ENCODE results near the gene APOA4. TPM values are rescaled to one million over a fixed set of nuclear protein-coding genes. Genes with fewer than 3 reads are reported as not detected.

The APOA4 gene
- polyA plus RNA-seq, 1 of the 3 experiments (the other 2 are of a cell fraction): not detected

DNA sequence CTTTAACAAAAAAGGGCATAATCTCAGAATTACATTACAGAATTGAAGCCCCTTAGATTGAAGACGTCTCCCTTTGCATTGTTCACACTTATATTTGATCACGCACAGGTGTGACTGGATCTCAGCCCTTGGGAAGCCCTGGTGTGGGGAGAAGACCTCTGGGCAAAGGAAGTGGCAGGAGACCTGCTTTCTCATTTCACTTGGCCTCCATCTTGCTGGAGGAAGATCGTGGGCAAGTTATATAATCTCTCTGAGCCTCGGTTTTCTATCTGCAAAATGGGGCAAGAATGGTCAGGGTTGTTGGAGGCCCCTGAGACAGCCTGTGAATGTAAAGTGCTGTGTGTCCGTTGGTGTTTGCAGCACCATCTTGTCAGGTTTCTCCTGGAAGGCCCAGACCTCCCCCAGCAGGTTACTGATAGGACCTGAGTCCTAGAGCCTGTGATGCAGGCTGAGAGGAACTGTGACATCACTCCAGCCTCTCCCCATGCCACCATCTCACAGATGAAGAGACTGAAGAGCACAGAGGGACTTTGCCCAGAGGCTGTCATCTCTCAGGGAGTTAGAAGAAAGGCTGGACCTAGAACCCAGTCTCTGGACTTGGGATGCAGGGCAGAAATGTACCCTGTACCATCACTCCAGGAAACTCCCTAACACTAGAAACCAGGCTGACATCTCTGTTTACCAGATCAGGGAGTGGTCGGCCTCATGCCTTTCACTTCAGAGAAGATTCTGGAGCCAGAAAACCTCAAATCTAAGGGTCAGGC is 15.4 kb upstream of the APOA4 start:
- H3K4me2 ChIP-seq: no peak overlapping the region
- WGBS (ENCODE audit: low lambda C conversion rate): 88% methylated on average over 5 of the region's 6 CpGs
- peaks cover 4 to 5% of the 10 kb centered on the region in 2 experiments for H3K36me3 ChIP-seq (replicated peaks in 1 of 2; ENCODE audit: control insufficient read depth in 1 of 2, insufficient read depth in 2 of 2, low read length in 1 of 2)
- DNase-seq: no peak
- H3K9me2 ChIP-seq: no peaks in the 10 kb centered on the region
- no peak overlapping the region for H3K4me3 ChIP-seq (ENCODE audit: low read depth in 2 of 2, low read length in 1 of 2)
- no peak for TF ChIP-seq MEF2A (IDR thresholded peaks at IDR 0.05; ENCODE audit: borderline replicate concordance, low read depth)
- no peak for TF ChIP-seq ELF1 (IDR thresholded peaks at IDR 0.05)
- TF ChIP-seq CTCF (IDR thresholded peaks at IDR 0.05): no peak
- no peak for TF ChIP-seq ZBTB33 (IDR thresholded peaks at IDR 0.05; ENCODE audit: borderline replicate concordance, low read depth)
- no peak for TF ChIP-seq YY1 (IDR thresholded peaks at IDR 0.05; ENCODE audit: low read depth)
- TF ChIP-seq EZH2phosphoT487 (IDR thresholded peaks at IDR 0.05; ENCODE audit: borderline replicate concordance, low read depth): no peak
- no peak for TF ChIP-seq EP300 (IDR thresholded peaks at IDR 0.05; ENCODE audit: borderline replicate concordance in 1 of 2, low read depth in 1 of 2, low read length in 1 of 2)
- TF ChIP-seq, protein P1, sequence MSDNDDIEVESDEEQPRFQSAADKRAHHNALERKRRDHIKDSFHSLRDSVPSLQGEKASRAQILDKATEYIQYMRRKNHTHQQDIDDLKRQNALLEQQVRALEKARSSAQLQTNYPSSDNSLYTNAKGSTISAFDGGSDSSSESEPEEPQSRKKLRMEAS (IDR thresholded peaks at IDR 0.05; ENCODE audit: low read depth): no peak
- no peak for TF ChIP-seq FOXM1 (IDR thresholded peaks at IDR 0.05; ENCODE audit: low read depth)
- no peak for TF ChIP-seq SMC3 (IDR thresholded peaks at IDR 0.05; ENCODE audit: low read depth, low read length)
- TF ChIP-seq MXI1 (IDR thresholded peaks at IDR 0.05; ENCODE audit: low read depth, low read length): no peak
- TF ChIP-seq SIN3A (IDR thresholded peaks at IDR 0.05; ENCODE audit: borderline replicate concordance, low read depth, low read length): no peak
- no peak for TF ChIP-seq POLR2AphosphoS5 (IDR thresholded peaks at IDR 0.05; ENCODE audit: low read depth, low read length)
- no peak for TF ChIP-seq USF2 (IDR thresholded peaks at IDR 0.05; ENCODE audit: borderline replicate concordance, low read depth, low read length)
- no peak for TF ChIP-seq NFIC (IDR thresholded peaks at IDR 0.05; ENCODE audit: borderline replicate concordance)
- no peak for TF ChIP-seq NRF1 (IDR thresholded peaks at IDR 0.05; ENCODE audit: low read depth, low read length)
- no peak for TF ChIP-seq GATA2 (CRISPR knock-in tag; IDR thresholded peaks at IDR 0.05)
- TF ChIP-seq, protein P2, sequence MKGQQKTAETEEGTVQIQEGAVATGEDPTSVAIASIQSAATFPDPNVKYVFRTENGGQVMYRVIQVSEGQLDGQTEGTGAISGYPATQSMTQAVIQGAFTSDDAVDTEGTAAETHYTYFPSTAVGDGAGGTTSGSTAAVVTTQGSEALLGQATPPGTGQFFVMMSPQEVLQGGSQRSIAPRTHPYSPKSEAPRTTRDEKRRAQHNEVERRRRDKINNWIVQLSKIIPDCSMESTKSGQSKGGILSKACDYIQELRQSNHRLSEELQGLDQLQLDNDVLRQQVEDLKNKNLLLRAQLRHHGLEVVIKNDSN (IDR thresholded peaks at IDR 0.05; ENCODE audit: borderline replicate concordance, low read depth): no peak
- TF ChIP-seq, protein P3, sequence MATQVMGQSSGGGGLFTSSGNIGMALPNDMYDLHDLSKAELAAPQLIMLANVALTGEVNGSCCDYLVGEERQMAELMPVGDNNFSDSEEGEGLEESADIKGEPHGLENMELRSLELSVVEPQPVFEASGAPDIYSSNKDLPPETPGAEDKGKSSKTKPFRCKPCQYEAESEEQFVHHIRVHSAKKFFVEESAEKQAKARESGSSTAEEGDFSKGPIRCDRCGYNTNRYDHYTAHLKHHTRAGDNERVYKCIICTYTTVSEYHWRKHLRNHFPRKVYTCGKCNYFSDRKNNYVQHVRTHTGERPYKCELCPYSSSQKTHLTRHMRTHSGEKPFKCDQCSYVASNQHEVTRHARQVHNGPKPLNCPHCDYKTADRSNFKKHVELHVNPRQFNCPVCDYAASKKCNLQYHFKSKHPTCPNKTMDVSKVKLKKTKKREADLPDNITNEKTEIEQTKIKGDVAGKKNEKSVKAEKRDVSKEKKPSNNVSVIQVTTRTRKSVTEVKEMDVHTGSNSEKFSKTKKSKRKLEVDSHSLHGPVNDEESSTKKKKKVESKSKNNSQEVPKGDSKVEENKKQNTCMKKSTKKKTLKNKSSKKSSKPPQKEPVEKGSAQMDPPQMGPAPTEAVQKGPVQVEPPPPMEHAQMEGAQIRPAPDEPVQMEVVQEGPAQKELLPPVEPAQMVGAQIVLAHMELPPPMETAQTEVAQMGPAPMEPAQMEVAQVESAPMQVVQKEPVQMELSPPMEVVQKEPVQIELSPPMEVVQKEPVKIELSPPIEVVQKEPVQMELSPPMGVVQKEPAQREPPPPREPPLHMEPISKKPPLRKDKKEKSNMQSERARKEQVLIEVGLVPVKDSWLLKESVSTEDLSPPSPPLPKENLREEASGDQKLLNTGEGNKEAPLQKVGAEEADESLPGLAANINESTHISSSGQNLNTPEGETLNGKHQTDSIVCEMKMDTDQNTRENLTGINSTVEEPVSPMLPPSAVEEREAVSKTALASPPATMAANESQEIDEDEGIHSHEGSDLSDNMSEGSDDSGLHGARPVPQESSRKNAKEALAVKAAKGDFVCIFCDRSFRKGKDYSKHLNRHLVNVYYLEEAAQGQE (IDR thresholded peaks at IDR 0.05; ENCODE audit: low read depth, low read length): no peak
- no peaks in the 10 kb centered on the region for H3F3A ChIP-seq (replicated peaks; ENCODE audit: insufficient read depth)
- no peaks in the 10 kb centered on the region for H3K27me3 ChIP-seq (ENCODE audit: insufficient read depth)
- no peak overlapping the region for H3K27ac ChIP-seq (ENCODE audit: low read depth in 2 of 2, low read length in 1 of 2)
- H3K4me1 ChIP-seq (ENCODE audit: control insufficient read depth in 1 of 2, insufficient read depth in 2 of 2, low read depth in 1 of 2, low read length in 1 of 2): peaks cover 0 to 16% of the 10 kb centered on the region in 2 experiments; a peak in 1 of 4 replicates
- H3K9me3 ChIP-seq: no peaks in the 10 kb centered on the region
- no peaks in the 10 kb centered on the region for H3K79me2 ChIP-seq (ENCODE audit: insufficient read depth)
- POLR2A ChIA-PET: no interaction called here
- no peak overlapping the region for H2AFZ ChIP-seq (ENCODE audit: low read depth)
- H4K20me1 ChIP-seq (ENCODE audit: insufficient read depth): no peaks in the 10 kb centered on the region
- CTCF ChIA-PET: interaction anchor here (1.0 kb wide), 1 partner anchor 48 kb away, joined by 3 read pairs; no protein-coding TSS in a partner anchor
- no peak overlapping the region for H3K9ac ChIP-seq

All from SK-N-SH (cell line).